Measurements from ENCODE around the gene AGPAT3.

Gene AGPAT3

DNA sequence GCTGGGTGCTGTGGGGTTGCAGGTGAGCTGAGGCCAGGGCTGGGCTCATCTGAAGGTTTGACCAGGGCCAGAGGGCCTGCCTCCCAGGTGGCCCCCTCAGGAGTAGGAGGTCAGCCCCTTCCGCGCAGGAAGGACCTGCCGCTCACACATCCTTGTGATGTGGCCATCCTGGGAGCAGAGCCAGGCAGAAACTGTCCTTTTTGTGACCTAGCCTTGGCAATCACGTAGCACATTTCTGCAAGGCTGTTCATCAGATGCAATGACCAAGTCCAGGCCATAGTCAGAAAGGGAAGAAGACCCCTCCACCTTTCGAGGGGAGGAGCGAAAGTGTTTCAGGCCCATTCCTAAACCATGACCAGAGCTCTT, 91.6 kb downstream of the AGPAT3 start:
- no peak for DNase-seq (ENCODE audit: low spot score)
- TF ChIP-seq, protein P1, sequence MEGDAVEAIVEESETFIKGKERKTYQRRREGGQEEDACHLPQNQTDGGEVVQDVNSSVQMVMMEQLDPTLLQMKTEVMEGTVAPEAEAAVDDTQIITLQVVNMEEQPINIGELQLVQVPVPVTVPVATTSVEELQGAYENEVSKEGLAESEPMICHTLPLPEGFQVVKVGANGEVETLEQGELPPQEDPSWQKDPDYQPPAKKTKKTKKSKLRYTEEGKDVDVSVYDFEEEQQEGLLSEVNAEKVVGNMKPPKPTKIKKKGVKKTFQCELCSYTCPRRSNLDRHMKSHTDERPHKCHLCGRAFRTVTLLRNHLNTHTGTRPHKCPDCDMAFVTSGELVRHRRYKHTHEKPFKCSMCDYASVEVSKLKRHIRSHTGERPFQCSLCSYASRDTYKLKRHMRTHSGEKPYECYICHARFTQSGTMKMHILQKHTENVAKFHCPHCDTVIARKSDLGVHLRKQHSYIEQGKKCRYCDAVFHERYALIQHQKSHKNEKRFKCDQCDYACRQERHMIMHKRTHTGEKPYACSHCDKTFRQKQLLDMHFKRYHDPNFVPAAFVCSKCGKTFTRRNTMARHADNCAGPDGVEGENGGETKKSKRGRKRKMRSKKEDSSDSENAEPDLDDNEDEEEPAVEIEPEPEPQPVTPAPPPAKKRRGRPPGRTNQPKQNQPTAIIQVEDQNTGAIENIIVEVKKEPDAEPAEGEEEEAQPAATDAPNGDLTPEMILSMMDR (IDR thresholded peaks at IDR 0.05; ENCODE audit: borderline replicate concordance, control extremely low read depth, extremely low read depth, insufficient read depth, missing control alignments): no peak

DNA sequence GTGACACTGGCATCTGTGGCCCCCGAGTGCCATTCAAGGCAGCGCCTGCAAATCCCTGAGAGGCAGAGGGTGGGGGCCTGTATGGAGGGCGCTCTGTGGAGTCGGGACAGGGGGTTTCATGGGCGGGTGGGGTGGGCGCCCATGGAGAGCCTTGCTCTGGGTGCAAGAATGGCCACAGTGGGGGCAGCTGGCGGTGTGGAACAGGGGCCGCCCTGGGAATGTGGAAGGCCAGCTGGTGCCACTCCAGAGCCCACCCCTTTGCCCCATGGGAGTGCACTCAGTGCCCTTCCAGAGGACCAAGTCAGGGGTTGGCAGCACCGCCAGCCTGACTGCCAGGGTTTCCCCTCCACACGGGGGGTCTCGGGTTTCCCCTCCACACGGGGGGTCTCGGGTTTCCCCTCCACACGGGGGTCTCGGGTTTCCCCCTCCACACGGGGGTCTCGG, 92.1 kb downstream of the AGPAT3 start:
- TF ChIP-seq, protein P1 (IDR thresholded peaks at IDR 0.05; ENCODE audit: borderline replicate concordance, control extremely low read depth, extremely low read depth, insufficient read depth, missing control alignments): no peak
- in situ Hi-C loops (cut with MboI; ENCODE audit: low sequenced_read_pairs, unreplicated experiment): no loop called here
- no peak for DNase-seq (ENCODE audit: low spot score)

More for the DNA sequence above, 91.6 kb downstream of the AGPAT3 start:
- in situ Hi-C loops (cut with MboI; ENCODE audit: low sequenced_read_pairs, unreplicated experiment): no loop called here

DNA sequence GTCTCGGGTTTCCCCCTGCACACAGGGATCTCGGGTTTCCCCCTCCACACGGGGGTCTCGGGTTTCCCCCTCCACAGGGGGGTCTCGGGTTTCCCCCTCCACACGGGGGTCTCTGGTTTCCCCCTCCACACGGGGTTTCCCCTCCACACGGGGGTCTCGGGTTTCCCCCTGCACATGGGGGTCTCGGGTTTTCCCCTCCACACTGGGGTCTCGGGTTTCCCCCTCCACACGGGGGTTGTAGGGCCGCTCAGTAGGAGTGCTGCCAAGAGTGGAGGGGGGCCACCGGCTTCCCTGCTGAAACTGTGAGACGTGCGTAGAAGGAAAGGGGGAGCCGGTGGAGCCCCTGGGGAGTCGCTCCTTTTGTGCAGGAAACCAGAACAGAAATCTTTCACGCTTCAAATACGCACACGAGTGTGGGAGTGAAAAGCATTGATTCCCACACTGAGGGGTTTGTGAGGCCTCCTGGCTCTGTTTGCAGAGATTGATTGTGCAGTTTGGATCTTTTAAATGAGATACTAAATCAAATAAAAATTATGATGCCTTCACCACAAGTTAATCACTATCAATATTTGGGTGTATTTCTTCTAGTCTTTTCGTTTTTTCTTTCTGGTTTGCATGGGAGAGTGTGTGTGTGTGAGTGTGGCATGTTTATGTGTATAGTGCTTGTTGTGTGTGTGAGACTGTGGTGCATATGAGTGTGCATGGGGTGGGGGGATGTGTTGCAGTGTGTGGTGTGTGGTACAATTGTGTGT, 92.8 kb downstream of the AGPAT3 start:
- in situ Hi-C loops (cut with MboI; ENCODE audit: low sequenced_read_pairs, unreplicated experiment): no loop called here
- TF ChIP-seq, protein P1 (IDR thresholded peaks at IDR 0.05; ENCODE audit: borderline replicate concordance, control extremely low read depth, extremely low read depth, insufficient read depth, missing control alignments): no peak
- peak; percentile 79 for DNase-seq (ENCODE audit: low spot score)

DNA sequence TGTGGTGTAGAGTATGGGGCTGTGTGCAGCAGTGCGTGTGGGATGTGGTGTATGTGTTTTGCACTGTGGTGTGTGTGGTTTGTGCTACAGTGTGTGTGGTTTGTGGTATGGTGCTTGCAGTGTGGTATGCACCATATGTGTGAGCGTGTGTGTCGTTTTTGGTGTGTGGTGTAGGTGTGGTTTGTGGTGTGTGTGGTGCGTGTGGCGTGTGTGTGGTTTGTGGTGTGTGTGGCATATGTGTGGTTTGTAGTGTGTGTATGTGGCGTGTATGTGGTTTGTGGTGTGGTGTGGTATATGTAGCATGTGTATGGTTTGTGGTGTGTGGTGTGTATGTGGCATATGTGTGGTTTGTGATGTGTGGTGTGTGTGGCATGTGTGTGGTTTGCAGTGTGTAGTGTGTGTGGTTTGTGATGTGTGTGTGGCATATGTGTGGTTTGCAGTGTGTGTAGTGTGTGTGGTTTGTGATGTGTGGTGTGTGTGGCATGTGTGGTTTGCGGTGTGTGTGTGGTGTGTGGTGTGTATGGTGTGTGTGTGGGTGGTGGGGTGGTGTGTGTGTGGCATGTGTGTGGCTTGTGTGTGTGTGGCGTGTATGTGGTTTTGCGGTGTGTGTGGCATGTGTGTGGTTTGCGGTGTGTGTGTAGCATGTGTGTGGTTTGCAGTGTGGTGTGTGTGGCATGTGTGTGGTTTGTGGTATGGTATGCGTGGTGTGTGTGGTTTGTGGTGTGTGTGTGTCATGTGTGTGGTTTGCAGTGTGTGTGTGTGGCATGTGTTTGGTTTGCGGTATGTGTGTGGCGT, 93.5 kb downstream of the AGPAT3 start:
- TF ChIP-seq, protein P1 (IDR thresholded peaks at IDR 0.05; ENCODE audit: borderline replicate concordance, control extremely low read depth, extremely low read depth, insufficient read depth, missing control alignments): no peak
- in situ Hi-C loops (cut with MboI; ENCODE audit: low sequenced_read_pairs, unreplicated experiment): no loop called here
- DNase-seq (ENCODE audit: low spot score): no peak

DNA sequence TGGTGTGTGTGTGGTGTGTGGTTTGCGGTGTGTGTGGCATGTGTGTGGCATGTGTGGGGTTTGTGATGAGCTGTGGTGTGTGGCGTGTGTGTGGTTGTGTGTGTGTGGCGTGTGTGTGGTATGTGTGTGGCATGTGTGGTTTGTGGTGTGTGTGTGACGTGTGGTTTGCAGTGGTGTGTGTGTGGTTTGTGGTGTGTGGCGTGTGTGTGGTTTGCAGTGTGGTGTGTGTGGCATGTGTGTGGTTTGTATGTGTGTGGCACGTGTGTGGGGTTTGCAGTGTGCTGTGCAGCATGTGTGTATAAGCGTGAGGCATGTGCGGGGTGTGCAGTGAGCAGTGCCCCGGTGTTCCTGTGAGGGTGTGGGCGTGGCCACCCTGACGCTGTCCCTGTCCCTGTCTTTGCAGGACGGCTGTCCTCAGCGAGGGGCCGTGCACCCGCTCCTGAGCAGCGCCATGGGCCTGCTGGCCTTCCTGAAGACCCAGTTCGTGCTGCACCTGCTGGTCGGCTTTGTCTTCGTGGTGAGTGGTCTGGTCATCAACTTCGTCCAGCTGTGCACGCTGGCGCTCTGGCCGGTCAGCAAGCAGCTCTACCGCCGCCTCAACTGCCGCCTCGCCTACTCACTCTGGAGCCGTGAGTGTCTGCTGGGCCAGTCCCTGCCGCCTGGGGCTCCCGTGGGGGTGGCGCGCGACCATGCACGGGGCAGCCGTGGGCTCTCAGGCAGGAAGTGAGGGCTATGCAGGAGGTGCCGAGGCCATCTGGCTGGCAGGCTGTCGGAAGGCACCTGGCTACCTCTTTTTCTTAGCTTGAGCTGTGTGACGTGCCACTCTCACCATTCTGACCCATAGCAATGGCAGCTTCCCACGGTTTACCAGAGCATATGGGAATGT, 94.5 kb downstream of the AGPAT3 start:
- in situ Hi-C loops (cut with MboI; ENCODE audit: low sequenced_read_pairs, unreplicated experiment): no loop called here
- TF ChIP-seq, protein P1 (IDR thresholded peaks at IDR 0.05; ENCODE audit: borderline replicate concordance, control extremely low read depth, extremely low read depth, insufficient read depth, missing control alignments): no peak
- no peak for DNase-seq (ENCODE audit: low spot score)

DNA sequence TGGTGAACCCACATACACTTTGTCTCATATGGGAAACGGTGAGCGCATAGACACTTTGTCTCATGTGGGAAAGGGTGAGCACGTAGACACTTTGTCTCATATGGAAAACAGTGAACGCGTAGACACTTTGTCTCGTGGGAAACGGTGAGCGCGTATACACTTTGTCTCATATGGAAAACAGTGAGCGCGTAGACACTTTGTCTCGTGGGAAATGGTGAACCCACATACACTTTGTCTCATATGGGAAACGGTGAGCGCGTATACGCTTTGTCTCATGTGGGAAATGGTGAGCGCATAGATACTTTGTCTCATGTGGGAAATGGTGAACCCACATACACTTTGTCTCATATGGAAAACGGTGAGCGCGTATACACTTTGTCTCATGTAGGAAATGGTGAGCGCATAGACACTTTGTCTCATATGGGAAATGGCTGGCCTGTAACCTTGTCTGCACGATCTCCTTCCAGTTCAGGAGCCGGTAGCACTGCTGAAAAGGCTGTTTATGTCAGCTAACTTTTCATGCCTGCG, 96.4 kb downstream of the AGPAT3 start:
- TF ChIP-seq, protein P1 (IDR thresholded peaks at IDR 0.05; ENCODE audit: borderline replicate concordance, control extremely low read depth, extremely low read depth, insufficient read depth, missing control alignments): no peak
- in situ Hi-C loops (cut with MboI; ENCODE audit: low sequenced_read_pairs, unreplicated experiment): no loop called here
- no peak for DNase-seq (ENCODE audit: low spot score)

Measured in GM13976 (cell line).